Endothelial cell of umbilical vein (primary cell): ENCODE data around the gene HSD17B10.

Experiments
- CTCF ChIP-seq, 2 donors: IDR thresholded peaks; 1 replicate in 1 of 2; 2 replicates in 1 of 2; pipeline ENCODE4 v1.5.1; 2011; ENCODE audit warnings: low read length in 2 of 2, mild to moderate bottlenecking in 2 of 2, moderate library complexity in 2 of 2, control low read depth in 1 of 2, inconsistent platforms in 1 of 2, low read depth in 1 of 2; ENCODE audit not compliant: insufficient read depth in 1 of 2; ENCODE audit errors: extremely low read depth in 1 of 2
- GATA2 ChIP-seq: IDR thresholded peaks from 2 replicates; pipeline ENCODE4 v1.7.0; 2011; ENCODE audit warnings: low read depth, mild to moderate bottlenecking, moderate library complexity, mixed read lengths, low read length; ENCODE audit not compliant: insufficient read length, insufficient read depth
- MYC ChIP-seq: IDR thresholded peaks from one replicate; pipeline ENCODE4 v1.6.1; 2011; ENCODE audit warnings: mild to moderate bottlenecking, low read depth, low read length
- POLR2A ChIP-seq: IDR thresholded peaks from 2 replicates; pipeline ENCODE4 v1.6.1; 2012; ENCODE audit warnings: low read depth, mild to moderate bottlenecking, control low read depth, low read length

GRCh38 chrX:53481816-53482465, 47.8 kb upstream of the HSD17B10 start:
- TF ChIP-seq CTCF (IDR thresholded peaks at IDR 0.05; ENCODE audit: extremely low read depth in 1 of 2, insufficient read depth in 1 of 2, low read depth in 1 of 2, low read length in 2 of 2) (peak; percentile 54 to 69), GATA2 (no peak), POLR2A (no peak), MYC (no peak)
